Measurements from ENCODE around the gene EPB41L2.

DNA sequence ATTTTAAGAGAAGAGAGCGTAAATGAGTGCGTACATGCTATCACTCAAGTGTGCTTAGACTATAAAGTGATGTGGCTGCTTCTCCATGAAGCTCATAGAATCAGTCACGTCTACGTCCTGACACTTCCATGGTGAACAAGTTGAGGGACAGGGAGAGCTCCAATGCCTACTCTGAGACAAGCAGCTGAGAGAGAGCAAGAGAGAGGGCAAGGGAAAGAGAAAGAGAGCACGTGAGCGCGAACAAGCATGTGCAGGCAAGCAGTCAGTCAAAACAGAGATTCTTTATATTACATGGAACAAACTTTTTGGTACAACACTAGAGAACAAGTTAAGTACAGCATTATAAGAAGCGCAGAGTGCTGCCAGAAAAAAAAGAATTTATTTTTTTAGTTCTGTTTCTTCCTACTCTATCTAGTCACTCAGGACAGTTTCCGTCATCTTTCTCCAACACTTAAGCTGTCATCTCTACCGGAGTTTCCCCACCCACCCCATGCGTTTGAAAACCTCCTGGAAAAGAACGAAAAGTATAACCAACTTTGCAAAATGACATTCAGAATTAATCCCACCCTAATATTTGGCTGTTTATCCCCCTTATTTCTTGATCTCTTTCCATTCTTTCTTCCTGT is 61.8 kb downstream of the EPB41L2 start:
- TF ChIP-seq, protein P1, sequence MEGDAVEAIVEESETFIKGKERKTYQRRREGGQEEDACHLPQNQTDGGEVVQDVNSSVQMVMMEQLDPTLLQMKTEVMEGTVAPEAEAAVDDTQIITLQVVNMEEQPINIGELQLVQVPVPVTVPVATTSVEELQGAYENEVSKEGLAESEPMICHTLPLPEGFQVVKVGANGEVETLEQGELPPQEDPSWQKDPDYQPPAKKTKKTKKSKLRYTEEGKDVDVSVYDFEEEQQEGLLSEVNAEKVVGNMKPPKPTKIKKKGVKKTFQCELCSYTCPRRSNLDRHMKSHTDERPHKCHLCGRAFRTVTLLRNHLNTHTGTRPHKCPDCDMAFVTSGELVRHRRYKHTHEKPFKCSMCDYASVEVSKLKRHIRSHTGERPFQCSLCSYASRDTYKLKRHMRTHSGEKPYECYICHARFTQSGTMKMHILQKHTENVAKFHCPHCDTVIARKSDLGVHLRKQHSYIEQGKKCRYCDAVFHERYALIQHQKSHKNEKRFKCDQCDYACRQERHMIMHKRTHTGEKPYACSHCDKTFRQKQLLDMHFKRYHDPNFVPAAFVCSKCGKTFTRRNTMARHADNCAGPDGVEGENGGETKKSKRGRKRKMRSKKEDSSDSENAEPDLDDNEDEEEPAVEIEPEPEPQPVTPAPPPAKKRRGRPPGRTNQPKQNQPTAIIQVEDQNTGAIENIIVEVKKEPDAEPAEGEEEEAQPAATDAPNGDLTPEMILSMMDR (IDR thresholded peaks at IDR 0.05; ENCODE audit: low read depth, low read length): no peak
- no peak for TF ChIP-seq EZH2phosphoT487 (IDR thresholded peaks at IDR 0.05; ENCODE audit: low read depth)
